Cardiac muscle cell (in vitro differentiated cells and primary cell): ENCODE data around the gene ASB18. TPM values are rescaled to one million over a fixed set of nuclear protein-coding genes. Genes with fewer than 3 reads are reported as not detected.

Experiments used
- DNase-seq, 2 donors: peaks; one replicate each; pipeline versions ENCODE4 v3.0.0 to v3.0.0-alpha.2; 2010 to 2017; ENCODE audit warnings: low read depth in 1 of 2, low spot score in 1 of 2
- H3K27ac ChIP-seq: fragments of 200-600 bp; sonication (generic); 2 replicates; pipeline ENCODE4 v1.5.1; 2016
- H3K27me3 ChIP-seq: fragments of 200-600 bp; sonication (generic); 2 replicates; pipeline ENCODE4 v1.6.0; 2016; ENCODE audit warnings: control low read depth
- H3K36me3 ChIP-seq: fragments of 200-600 bp; sonication (generic); 2 replicates; pipeline ENCODE4 v1.5.1; 2016; ENCODE audit warnings: control low read depth
- H3K4me1 ChIP-seq: fragments of 200-600 bp; sonication (generic); 2 replicates; pipeline ENCODE4 v1.8.1; 2017; ENCODE audit warnings: low read depth, mild to moderate bottlenecking, mixed run types
- H3K4me3 ChIP-seq: fragments of 200-600 bp; sonication (generic); 2 replicates; pipeline ENCODE4 v1.5.1; 2016; ENCODE audit warnings: mild to moderate bottlenecking
- H3K9me3 ChIP-seq: fragments of 200-600 bp; sonication (generic); 2 replicates; pipeline ENCODE4 v1.5.1; 2017; ENCODE audit warnings: low read depth, mild to moderate bottlenecking, control low read depth
- CTCF ChIP-seq: IDR thresholded peaks from 2 replicates; pipeline ENCODE4 v1.5.1; 2012; ENCODE audit warnings: low read depth, mild to moderate bottlenecking, low read length
- polyA plus RNA-seq: library from polyadenylated mRNA; unstranded; fragments of >200 nt; fragmentation: Nextera tagmentation; extraction: Ambion mirVana; gene quantifications from 2 replicates; pipeline ENCODE4 v1.2.1, GENCODE V29; 2016
- total RNA-seq: library from RNA; depleted of rRNA; stranded (reverse); fragments of >200 nt; gene quantifications from 2 replicates; pipeline ENCODE4 v1.2.3, GENCODE V29; 2016

Gene ASB18
- total and polyA plus RNA-seq, 2 experiments from 2014 or later, result 0.70 TPM; not detected in 1

GRCh38 chr2:236298924-236299475, 34.8 kb upstream of the ASB18 start:
- no peak for TF ChIP-seq CTCF
- DNase-seq, result no peak

GRCh38 chr2:236295481-236295880, 31.3 kb upstream of the ASB18 start:
- Histone ChIP-seq H3K4me1 (no peaks in the 10 kb centered on the region), H3K27ac (no peak overlapping the region), H3K9me3 (no peaks in the 10 kb centered on the region), H3K4me3 (no peak overlapping the region), H3K27me3 (peaks cover 6% of the 10 kb centered on the region), H3K36me3 (no peaks in the 10 kb centered on the region)
- DNase-seq, result no peak
- no peak for TF ChIP-seq CTCF

More at GRCh38 chr2:236298924-236299475, 34.8 kb upstream of the ASB18 start:
- Histone ChIP-seq H3K4me3 (no peak overlapping the region), H3K27me3 (no peaks in the 10 kb centered on the region), H3K4me1 (no peaks in the 10 kb centered on the region), H3K36me3 (no peaks in the 10 kb centered on the region), H3K27ac (no peak overlapping the region), H3K9me3 (no peaks in the 10 kb centered on the region)

- DNase-seq, result no peak
- no peak for TF ChIP-seq CTCF
- Histone ChIP-seq H3K36me3 (no peaks in the 10 kb centered on the region), H3K27me3 (peaks cover 13% of the 10 kb centered on the region), H3K27ac (no peak overlapping the region), H3K4me1 (no peaks in the 10 kb centered on the region), H3K9me3 (no peaks in the 10 kb centered on the region), H3K4me3 (no peak overlapping the region)
These were observed 30.4 kb upstream of the ASB18 start for GRCh38 chr2:236294647-236295046.

- H3K4me3 ChIP-seq, result no peak overlapping the region
- no peaks in the 10 kb centered on the region for H3K4me1 ChIP-seq
- no peaks in the 10 kb centered on the region for H3K9me3 ChIP-seq
- H3K27ac ChIP-seq, result no peak overlapping the region
- no peak for DNase-seq
- peaks cover 13% of the 10 kb centered on the region for H3K27me3 ChIP-seq
- H3K36me3 ChIP-seq, result no peaks in the 10 kb centered on the region
- no peak for TF ChIP-seq CTCF
These were observed 29.1 kb upstream of the ASB18 start for GRCh38 chr2:236293241-236293810.

- no peaks in the 10 kb centered on the region for H3K9me3 ChIP-seq
- H3K27ac ChIP-seq, result no peak overlapping the region
- TF ChIP-seq CTCF, result no peak
- DNase-seq, result no peak
- no peaks in the 10 kb centered on the region for H3K36me3 ChIP-seq
- no peak overlapping the region for H3K4me3 ChIP-seq
- H3K27me3 ChIP-seq, result peaks cover 13% of the 10 kb centered on the region
- H3K4me1 ChIP-seq, result no peaks in the 10 kb centered on the region
These were observed 27.7 kb upstream of the ASB18 start for GRCh38 chr2:236291911-236292310.

- Histone ChIP-seq H3K9me3 (no peaks in the 10 kb centered on the region), H3K27me3 (peaks cover 13% of the 10 kb centered on the region), H3K4me1 (no peaks in the 10 kb centered on the region), H3K36me3 (no peaks in the 10 kb centered on the region), H3K4me3 (no peak overlapping the region), H3K27ac (no peak overlapping the region)
- TF ChIP-seq CTCF, result no peak
- DNase-seq, result no peak
These were observed 27.3 kb upstream of the ASB18 start for GRCh38 chr2:236291476-236291875.
